Stimulated activated CD4-positive, alpha-beta T cell treated with anti-CD3 and anti-CD28 coated beads, Interleukin-2, amount 100 ng/mL, for 24 hours (primary cell): ENCODE measurements around the gene UQCRC1.

ENCODE experiments used
- DNase-seq, 2 donors: peaks; one replicate each; pipeline ENCODE4 v3.0.0-alpha.2; 2020

UQCRC1 gene

GRCh38 chr3:48633256-48633655 is 23.8 kb upstream of the UQCRC1 start:
- no peak for DNase-seq

DNA sequence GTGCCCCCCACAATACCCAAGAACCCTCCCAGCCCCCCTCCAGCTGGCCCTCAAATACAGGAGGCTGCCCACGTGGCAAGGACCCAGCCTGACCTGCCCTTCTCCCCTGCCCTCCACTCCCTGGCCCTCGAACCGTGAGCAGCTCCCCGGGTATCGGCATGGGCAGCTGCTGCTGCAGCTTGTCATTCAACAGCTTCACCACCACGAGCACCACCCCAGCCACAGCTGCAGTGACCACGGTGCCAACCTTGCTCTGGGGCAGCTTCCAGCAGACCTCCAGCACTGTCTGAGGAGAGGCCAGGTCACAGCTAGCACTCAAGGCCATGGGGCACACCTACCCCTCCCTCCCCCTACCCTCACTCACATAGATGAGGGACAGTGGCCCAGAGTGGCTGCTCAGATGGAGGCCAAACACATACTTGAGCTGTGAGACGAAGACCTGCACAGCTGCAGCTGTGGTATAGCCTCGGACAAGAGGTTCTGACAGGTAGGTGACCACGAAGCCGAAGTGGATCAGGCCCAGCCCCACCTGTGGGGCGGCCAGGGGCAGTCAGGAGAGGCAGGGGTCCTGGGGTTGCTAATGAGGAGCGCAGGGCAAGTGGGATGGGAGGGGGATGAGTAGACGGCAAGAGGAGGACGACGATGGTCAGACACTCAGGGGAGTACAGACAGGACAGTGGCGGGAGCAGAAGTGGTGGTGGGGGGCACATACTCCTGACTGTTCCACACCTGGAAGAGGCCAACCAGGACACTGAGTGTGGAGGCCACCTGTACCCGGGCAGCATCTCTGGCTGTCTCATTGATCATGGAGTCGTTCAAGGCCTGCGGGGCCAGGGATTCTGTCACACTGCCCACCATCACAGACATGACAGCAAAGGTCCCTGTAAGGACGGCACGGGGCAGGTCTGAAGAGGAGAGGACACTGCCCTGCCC is 22.3 kb upstream of the UQCRC1 start:
- no peak for DNase-seq

DNA sequence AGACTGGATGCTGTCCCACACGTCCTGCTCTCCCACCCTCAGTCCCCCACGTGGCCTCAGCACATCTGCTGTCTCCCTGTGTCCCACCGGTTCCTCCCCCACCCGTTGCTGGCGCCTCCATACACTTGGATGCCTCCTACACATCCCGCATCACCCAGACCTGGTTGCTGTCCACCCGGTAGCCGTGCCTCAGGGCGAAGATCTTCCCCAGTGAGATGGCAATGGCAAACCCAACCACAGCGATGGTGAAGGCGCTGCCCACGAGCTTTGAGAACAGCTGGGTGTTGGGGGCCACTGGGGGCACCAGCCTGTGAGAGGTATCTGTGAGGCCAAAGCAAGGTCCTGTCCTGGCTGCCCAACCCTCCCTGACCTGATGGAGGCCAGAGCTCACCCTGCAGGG is 21.4 kb upstream of the UQCRC1 start:
- no peak for DNase-seq

DNA sequence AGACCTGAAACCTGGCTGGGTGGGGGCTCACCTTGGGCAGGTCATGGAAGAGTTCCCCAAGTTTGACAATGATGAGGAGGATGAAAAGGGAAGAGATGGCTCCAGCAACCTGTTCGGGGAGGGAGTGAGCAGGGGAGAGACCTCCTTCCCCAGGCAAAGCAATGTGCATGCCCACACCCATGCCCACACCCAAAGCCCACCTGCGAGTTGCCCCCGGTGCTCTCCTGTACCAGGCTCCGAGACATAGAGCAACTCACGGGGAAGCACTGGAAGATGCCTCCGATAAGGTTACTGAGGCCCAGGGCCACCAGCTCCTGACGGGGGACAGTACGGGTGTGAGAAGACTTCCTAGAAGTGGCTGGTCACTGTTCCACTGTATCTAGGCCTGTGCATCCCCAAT is 21.0 kb upstream of the UQCRC1 start:
- DNase-seq = no peak

DNA sequence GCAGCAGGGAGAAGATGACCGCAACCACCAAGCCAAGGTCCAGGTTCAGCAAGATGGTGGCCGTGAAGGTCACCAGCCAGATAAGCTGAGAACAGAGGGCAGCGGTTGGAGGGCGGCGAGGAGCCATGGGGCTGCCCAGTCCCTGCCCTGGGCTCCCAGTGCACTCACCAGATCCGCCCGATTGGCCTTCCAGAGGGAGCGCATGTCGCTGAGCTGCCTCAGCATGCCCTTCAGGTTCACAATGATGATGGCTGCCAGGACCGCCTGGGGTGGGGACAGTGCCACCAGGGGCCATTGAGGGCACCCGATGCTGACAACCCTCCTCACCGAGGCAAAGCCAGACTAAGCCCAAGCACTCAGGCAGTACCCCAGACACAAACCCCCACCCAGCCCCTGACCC is 20.4 kb upstream of the UQCRC1 start:
- no peak for DNase-seq

- no peak for DNase-seq
These were observed 19.0 kb upstream of the UQCRC1 start for GRCh38 chr3:48628277-48629017.

DNA sequence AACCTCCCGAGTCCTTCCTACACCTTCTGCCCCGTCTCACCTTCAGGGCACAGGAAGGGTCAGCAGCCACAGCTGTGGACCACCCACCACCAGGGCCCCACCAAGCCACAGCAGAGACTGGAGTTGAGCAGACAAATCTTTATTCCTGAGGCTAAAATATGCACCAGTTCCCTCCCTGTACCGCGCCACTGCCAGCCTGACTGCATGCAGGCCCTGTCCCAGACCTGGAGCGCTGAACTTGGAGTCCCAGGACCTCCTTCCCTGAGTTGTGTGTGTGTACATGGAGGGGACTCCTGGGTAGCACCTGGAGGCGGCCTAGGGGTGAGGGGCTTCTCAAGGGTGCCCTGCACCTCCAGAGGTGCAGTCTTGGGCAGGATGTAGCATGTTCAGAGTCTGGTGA is 16.2 kb upstream of the UQCRC1 start:
- DNase-seq = no peak

DNA sequence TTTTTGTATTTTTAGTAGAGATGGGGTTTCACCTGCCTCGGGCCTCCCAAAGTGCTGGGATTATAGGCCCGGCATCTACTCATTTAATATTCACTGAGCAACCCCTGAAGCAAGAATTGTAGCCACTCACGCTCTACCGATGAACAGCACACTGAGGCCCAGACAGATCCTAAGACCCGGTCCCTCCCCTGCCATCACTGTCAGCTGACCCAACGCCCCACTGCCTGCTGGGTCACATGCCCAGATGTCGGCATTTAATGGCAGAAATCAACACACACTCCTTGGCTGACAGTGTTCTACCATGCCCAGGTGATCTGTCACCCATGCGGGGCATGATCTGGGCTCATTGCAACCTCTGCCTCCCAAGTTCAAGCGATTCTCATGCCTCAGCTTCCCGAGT is 15.3 kb upstream of the UQCRC1 start:
- DNase-seq = no peak

DNA sequence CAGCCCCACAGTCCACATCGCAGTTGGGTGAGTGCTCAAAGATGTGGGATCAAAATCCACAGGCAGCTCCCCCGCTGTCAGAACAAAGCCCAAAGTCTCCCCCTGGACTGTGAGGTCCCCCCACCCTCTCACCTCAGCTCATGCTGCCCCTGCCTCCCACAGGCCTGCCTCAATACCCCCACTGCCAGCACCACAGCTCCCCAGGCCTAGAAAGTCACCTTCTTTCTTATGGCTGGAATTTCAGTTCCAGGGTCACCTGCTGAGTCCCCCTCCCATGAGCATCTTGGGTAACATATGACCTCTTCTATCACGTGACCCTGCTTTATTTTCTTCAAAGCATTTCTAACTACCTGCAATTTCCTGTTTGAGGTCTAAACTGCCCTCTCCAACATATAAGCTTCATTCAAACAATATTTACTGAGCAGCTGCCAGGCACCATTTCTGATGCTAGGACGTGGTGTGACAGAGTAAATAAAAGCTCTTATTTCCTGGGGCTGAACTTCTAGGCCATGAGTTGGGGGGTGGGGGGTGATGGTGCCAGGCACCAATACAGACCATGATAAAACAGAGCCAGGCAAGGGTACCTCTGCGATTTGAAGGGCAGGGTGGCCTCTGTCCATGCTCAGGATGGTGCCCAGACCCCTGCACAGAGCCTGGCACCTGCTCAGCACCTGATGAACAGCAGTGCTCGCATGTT is 14.6 kb upstream of the UQCRC1 start:
- DNase-seq = no peak

DNA sequence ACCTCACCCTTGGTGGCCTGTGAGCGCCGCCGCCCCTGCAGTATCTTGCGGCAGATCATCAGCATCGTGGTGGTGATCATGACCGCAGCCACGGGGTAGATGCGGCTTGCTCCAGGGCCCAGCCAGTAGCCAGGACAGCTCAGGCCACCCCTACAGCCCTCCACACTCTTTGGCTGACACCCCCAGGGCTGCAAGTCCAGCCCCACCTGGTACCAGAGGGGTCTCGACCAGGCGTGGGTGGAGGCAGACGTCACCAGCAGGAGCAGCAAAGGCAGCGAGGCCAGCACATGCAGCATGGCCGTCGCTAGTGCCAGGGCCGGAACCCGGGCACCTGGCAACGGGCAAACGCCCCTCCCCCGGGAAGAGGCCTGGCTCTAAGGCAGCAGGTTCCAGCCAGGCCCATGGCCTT is 12.0 kb upstream of the UQCRC1 start, which contains the start of gene TMEM89:
Gene TMEM89 (minus strand): TSS at position 309 of the 409 bp plus-strand sequence. CDS start 13 bp downstream, at position 296.
- no peak for DNase-seq

DNA sequence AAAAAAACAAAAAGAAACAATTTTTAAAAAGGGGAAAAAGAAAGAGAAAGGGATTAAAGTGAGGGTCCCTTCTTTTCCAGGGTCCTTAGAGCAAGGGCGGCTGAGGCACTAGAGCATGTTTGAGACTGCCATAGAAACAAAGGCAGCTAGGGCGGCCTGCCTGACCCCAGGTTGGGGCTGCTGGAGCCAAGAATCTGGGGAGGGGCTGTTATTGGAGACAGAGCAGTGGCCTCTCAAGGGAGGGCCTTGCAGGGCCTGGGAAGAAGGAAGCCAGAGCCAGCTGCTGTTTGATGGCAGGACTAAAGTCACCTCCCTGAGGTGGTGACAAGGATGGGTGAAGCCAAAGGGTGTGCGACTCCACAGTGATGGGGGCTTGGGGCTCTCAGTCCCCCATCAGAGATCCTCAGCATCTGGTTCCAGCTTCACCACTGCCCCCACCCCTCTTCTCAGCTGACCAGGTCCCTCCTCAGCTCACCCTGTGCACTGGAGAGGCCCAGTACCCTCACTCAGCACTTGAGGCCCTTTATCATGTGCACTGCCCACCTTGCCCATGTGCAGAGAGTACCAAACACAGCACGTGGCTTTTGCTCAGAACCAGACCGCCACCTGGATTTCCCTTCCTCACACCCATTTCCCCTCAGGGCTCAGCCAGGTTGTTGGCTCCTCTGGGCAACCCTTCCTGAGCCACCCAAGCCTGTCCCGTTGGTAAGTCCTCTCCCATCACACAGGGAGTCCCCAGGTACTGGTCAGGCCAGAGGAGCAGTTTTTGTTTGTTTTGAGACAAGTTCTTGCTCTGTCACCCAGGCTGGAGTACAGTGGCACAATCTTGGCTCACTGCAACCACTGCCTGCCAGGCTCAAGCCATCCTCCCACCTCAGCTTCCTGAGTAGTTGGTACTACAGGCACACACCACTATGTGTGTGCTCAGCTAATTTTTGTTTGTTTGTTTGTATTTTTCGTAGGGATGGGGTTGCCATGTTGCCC is 10.4 kb upstream of the UQCRC1 start:
- no peak for DNase-seq

DNA sequence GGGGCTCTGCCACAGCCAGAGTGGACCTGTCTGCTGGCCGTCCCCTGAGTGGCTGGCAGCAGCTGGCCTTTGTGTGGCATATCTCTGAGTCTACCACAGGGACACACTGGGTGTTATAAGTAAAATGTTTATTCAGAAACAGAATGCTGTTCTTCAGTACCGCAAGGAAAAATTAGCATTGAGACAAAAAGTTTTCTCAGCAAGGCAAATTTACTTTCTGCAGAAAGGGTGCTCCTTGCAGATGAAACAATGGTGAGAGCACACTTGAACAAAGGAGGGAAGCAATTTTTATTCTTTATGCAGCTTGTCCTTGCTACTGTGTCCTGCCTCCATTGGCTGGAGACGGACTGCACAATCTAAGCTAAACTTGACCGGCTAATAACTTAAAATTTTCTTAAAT is 8.1 kb upstream of the UQCRC1 start:
- no peak for DNase-seq

DNA sequence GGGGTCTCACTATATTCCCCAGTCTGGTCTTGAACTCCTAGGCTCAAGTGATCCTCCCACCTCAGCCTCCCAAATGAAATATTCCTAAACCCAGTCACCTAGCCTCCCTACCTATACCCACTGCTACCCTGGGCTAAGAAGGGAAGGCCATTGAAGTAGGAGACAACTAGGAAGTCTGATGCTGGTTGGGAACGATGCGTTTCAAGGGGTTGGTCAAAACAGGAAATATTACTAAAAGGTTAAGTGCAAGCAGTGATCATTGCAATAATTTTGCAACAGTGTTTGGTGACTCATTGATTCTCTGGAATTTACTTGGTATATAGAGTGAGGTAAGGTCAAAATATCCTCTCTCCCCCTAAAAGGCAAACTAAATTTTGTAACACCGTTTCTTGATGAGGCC is 4.6 kb upstream of the UQCRC1 start:
- no peak for DNase-seq

DNA sequence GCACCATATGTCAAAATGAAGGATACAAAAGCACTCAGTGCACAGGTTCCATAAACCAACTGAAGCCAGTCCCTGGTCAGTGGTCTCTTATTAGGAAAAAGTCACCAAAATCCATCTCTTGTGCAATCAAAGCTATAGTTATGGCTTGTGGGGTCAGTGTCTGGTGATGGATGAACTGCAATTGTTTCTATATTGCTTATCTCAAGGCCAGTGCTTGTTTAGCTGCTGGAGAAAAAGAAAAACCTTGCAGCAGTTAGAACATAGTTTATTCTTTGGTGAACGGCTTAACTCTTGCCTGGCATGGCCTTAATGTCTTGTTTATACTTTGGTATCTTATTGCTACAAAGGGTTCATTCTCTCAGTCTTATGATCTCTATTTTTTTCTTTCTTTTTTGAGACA is 2.9 kb upstream of the UQCRC1 start:
- DNase-seq = no peak

GRCh38 chr3:48607519-48607918 is 1.9 kb downstream of the UQCRC1 start:
- peak in 1 of 2 donors; percentile 46 for DNase-seq

- no peak for DNase-seq
These were observed 7.8 kb downstream of the UQCRC1 start for GRCh38 chr3:48601622-48601994.

- DNase-seq = no peak
These were observed 8.5 kb downstream of the UQCRC1 start for GRCh38 chr3:48600711-48601621.

- DNase-seq = no peak
These were observed 9.7 kb downstream of the UQCRC1 start for GRCh38 chr3:48599509-48600285.

- DNase-seq = no peak
These were observed 10.4 kb downstream of the UQCRC1 start for GRCh38 chr3:48599077-48599501.
